ENCODE measurements around the gene HEMK1.
A peak's percentile ranks its signal among the peaks of the same experiment; 100 is the strongest.

The HEMK1 gene, protein sequence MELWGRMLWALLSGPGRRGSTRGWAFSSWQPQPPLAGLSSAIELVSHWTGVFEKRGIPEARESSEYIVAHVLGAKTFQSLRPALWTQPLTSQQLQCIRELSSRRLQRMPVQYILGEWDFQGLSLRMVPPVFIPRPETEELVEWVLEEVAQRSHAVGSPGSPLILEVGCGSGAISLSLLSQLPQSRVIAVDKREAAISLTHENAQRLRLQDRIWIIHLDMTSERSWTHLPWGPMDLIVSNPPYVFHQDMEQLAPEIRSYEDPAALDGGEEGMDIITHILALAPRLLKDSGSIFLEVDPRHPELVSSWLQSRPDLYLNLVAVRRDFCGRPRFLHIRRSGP

DNA sequence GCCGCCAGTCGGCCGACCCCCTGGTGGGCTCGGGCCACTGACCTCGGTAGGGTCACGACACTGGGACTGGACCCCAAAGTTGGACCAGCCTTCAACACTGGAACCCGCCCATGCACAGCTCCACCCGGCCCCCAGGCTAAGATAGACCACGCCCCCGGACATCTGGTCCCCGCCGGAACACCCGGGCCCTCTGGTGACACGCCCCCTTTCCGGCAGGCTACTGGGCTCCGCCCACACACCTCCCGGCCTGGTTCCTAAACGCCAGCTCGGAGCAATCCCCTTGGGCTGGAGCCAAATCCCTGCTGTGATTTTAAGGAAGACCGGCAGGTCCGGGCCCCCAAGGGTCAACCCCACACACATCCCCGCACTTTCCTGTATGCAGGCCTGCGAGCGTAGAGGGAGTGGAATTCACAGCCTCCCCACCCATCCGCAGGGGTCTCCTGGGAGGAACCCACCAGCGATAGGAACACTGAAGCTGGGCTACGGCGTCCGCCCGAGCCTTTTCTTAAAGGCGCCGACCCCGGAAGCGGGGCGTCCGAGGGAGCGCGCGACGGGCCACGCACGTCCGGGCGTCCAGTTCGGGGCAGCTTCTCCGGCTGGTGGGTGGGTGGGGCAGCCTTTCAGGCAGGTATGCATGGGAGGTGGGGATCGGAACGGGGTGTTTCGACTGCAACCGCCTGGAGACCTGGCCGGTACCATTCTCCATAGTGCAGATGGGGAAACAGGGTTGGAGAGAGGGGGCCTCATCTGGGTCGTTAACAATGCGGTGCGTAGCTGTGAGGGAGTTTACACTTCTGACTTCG is at the start of gene HEMK1:
Gene HEMK1, plus strand, starts transcription at position 576 of the 803 bp plus-strand sequence. CDS start 1,583 bp downstream, outside the sequence.
- no peaks in the 10 kb centered on the region for H3K27me3 ChIP-seq (ENCODE audit: insufficient read depth, low read depth)
- TF ChIP-seq, protein P1, sequence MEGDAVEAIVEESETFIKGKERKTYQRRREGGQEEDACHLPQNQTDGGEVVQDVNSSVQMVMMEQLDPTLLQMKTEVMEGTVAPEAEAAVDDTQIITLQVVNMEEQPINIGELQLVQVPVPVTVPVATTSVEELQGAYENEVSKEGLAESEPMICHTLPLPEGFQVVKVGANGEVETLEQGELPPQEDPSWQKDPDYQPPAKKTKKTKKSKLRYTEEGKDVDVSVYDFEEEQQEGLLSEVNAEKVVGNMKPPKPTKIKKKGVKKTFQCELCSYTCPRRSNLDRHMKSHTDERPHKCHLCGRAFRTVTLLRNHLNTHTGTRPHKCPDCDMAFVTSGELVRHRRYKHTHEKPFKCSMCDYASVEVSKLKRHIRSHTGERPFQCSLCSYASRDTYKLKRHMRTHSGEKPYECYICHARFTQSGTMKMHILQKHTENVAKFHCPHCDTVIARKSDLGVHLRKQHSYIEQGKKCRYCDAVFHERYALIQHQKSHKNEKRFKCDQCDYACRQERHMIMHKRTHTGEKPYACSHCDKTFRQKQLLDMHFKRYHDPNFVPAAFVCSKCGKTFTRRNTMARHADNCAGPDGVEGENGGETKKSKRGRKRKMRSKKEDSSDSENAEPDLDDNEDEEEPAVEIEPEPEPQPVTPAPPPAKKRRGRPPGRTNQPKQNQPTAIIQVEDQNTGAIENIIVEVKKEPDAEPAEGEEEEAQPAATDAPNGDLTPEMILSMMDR (conservative IDR thresholded peaks at IDR 0.05; ENCODE audit: low read depth, low read length), result no peak
- peaks cover 31% of the 10 kb centered on the region for H3K4me1 ChIP-seq (ENCODE audit: low read depth, poor library complexity, severe bottlenecking)
- H2AFZ ChIP-seq (ENCODE audit: low read depth), result peak within 1 kb of the TSS; percentile 81
- no peak within 1 kb of the TSS for H3K27ac ChIP-seq
- H4K20me1 ChIP-seq (ENCODE audit: insufficient read depth), result no peaks in the 10 kb centered on the region
- no peaks in the 10 kb centered on the region for H3K36me3 ChIP-seq (ENCODE audit: insufficient read depth)
- H3K4me2 ChIP-seq, result peak within 1 kb of the TSS; percentile 60
- H3K4me3 ChIP-seq (IDR thresholded peaks at IDR 0.05; ENCODE audit: insufficient read depth, low read depth, low read length), result peak within 1 kb of the TSS; percentile 53
- H3K79me2 ChIP-seq (ENCODE audit: insufficient read depth, low read depth), result no peaks in the 10 kb centered on the region
- H3K9ac ChIP-seq, result peak within 1 kb of the TSS; percentile 25; the same call in 1 of the 2 replicates

DNA sequence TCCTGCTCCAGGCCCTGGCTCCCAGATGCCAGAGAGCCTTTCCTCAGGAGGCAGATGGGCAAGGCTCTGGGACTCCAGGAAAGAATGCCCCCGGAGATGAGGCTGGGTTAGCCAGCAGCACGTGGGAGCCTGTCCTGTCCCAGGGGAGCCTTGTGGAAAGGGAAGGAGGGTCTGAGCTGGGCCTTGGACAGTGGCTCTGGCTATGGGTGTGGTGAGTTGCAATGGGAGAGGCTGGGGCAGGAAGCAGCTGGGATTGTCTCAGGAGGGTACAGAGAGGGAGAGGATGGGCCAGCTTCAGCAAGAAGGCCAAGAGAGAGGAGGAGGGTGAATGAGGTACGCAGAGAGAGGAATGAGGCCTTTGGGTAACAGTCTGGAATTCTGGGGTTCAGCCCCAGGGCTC is 48.5 kb upstream of the HEMK1 start:
- Histone ChIP-seq H3K27ac (no peak overlapping the region), H3K4me1 (ENCODE audit: low read depth, poor library complexity, severe bottlenecking) (peaks cover 4% of the 10 kb centered on the region), H2AFZ (ENCODE audit: low read depth) (no peak overlapping the region), H4K20me1 (ENCODE audit: insufficient read depth) (no peaks in the 10 kb centered on the region), H3K4me3 (IDR thresholded peaks at IDR 0.05; ENCODE audit: insufficient read depth, low read depth, low read length) (no peak overlapping the region), H3K36me3 (ENCODE audit: insufficient read depth) (no peaks in the 10 kb centered on the region), H3K27me3 (ENCODE audit: insufficient read depth, low read depth) (peaks cover 20% of the 10 kb centered on the region; the same call in 1 of the 2 replicates), H3K79me2 (ENCODE audit: insufficient read depth, low read depth) (no peaks in the 10 kb centered on the region), H3K9ac (no peak overlapping the region), H3K4me2 (no peak overlapping the region)
- TF ChIP-seq, protein P1 (conservative IDR thresholded peaks at IDR 0.05; ENCODE audit: low read depth, low read length), result no peak

DNA sequence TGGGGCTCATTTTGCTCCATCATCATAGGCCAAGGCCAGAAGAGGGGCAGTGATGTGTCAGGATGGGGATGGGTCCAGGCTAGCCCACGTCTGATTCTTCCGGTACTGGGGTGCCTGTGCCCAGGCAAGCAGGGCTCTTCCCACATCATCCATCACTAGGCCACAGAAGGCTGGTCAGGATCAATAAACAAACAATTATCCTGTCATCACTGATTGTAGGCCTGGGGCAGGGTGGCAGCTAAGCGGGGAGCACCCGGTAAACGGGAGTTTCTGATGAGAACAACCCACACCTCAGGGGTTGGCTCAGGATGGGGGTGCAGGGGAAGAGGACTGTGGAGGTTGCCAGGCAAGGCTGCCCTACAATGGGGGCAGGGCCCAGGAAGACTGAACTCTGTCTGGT is 47.8 kb upstream of the HEMK1 start:
- no peaks in the 10 kb centered on the region for H3K36me3 ChIP-seq (ENCODE audit: insufficient read depth)
- peaks cover 5% of the 10 kb centered on the region for H3K4me1 ChIP-seq (ENCODE audit: low read depth, poor library complexity, severe bottlenecking)
- no peak overlapping the region for H3K4me3 ChIP-seq (IDR thresholded peaks at IDR 0.05; ENCODE audit: insufficient read depth, low read depth, low read length)
- no peak overlapping the region for H3K4me2 ChIP-seq
- H3K27me3 ChIP-seq (ENCODE audit: insufficient read depth, low read depth), result peaks cover 20% of the 10 kb centered on the region; the same call in 1 of the 2 replicates
- no peaks in the 10 kb centered on the region for H3K79me2 ChIP-seq (ENCODE audit: insufficient read depth, low read depth)
- no peak overlapping the region for H3K9ac ChIP-seq
- TF ChIP-seq, protein P1 (conservative IDR thresholded peaks at IDR 0.05; ENCODE audit: low read depth, low read length), result no peak
- no peaks in the 10 kb centered on the region for H4K20me1 ChIP-seq (ENCODE audit: insufficient read depth)
- H3K27ac ChIP-seq, result no peak overlapping the region
- no peak overlapping the region for H2AFZ ChIP-seq (ENCODE audit: low read depth)

GRCh38 chr3:50523279-50523811 is 46.0 kb upstream of the HEMK1 start:
- no peaks in the 10 kb centered on the region for H3K36me3 ChIP-seq (ENCODE audit: insufficient read depth)
- TF ChIP-seq, protein P1 (conservative IDR thresholded peaks at IDR 0.05; ENCODE audit: low read depth, low read length), result no peak
- no peak overlapping the region for H3K27ac ChIP-seq
- peaks cover 12% of the 10 kb centered on the region; the same call in 1 of the 2 replicates for H3K27me3 ChIP-seq (ENCODE audit: insufficient read depth, low read depth)
- no peak overlapping the region for H3K4me3 ChIP-seq (IDR thresholded peaks at IDR 0.05; ENCODE audit: insufficient read depth, low read depth, low read length)
- H3K9ac ChIP-seq, result no peak overlapping the region
- peaks cover 5% of the 10 kb centered on the region for H3K4me1 ChIP-seq (ENCODE audit: low read depth, poor library complexity, severe bottlenecking)
- no peaks in the 10 kb centered on the region for H4K20me1 ChIP-seq (ENCODE audit: insufficient read depth)
- H2AFZ ChIP-seq (ENCODE audit: low read depth), result no peak overlapping the region
- no peaks in the 10 kb centered on the region for H3K79me2 ChIP-seq (ENCODE audit: insufficient read depth, low read depth)
- no peak overlapping the region for H3K4me2 ChIP-seq

Data from KMS-11 (cell line).